H1 (cell line): ENCODE results near the gene OR2H2. TPM values are rescaled to one million over a fixed set of nuclear protein-coding genes. Genes with fewer than 3 reads are reported as not detected.

Source experiments
- CTCF ChIA-PET: fragments of 300-600 bp; sonication (Branson Sonifier 250); formaldehyde crosslinking; loops from one replicate; lab custom pipeline; 2021; ENCODE audit not compliant: partially characterized antibody; lab: Charles Lee
- POLR2A ChIA-PET: fragments of 300-600 bp; sonication (Branson Sonifier 250); formaldehyde crosslinking; loops from one replicate; lab custom pipeline; 2021; ENCODE audit warnings: inconsistent platforms; ENCODE audit not compliant: partially characterized antibody; lab: Charles Lee
- DNase-seq, 2 experiments: peaks; one replicate each; pipeline versions ENCODE4 v3.0.0 to v3.0.0-alpha.2; 2010 to 2022; ENCODE audit warnings: low spot score in 2 of 2, low read depth in 1 of 2, mixed read lengths in 1 of 2
- FAIRE-seq: peaks from 2 replicates; lab custom pipeline; 2011; peaks lifted over from hg19 to GRCh38; lab: Jason Lieb, UNC
- H2AFZ ChIP-seq: 2 replicates; pipeline ENCODE4 v1.8.1; 2012; ENCODE audit warnings: low read length, inconsistent platforms
- H2AK5ac ChIP-seq: 2 replicates; pipeline ENCODE4 v1.6.1; 2013; ENCODE audit warnings: low read depth, low read length
- H2BK120ac ChIP-seq: replicated peaks from 2 replicates; pipeline ENCODE3; 2013; ENCODE audit warnings: low read depth, low read length, inconsistent platforms
- H2BK12ac ChIP-seq: 2 replicates; pipeline ENCODE4 v1.6.1; 2013; ENCODE audit warnings: low read depth, low read length
- H2BK15ac ChIP-seq: 2 replicates; pipeline ENCODE4 v1.6.1; 2013; ENCODE audit warnings: low read length
- H2BK20ac ChIP-seq: 2 replicates; pipeline ENCODE4 v1.6.1; 2013; ENCODE audit warnings: low read length
- H2BK5ac ChIP-seq: 2 replicates; pipeline ENCODE4 v1.6.1; 2013; ENCODE audit warnings: low read depth, low read length
- H3K14ac ChIP-seq: 2 replicates; pipeline ENCODE4 v1.6.1; 2013; ENCODE audit warnings: inconsistent platforms; ENCODE audit not compliant: insufficient read length
- H3K18ac ChIP-seq: 2 replicates; pipeline ENCODE4 v1.6.1; 2013; ENCODE audit warnings: low read length; ENCODE audit errors: extremely low read depth
- H3K23ac ChIP-seq: 2 replicates; pipeline ENCODE4 v1.6.1; 2013; ENCODE audit warnings: inconsistent platforms; ENCODE audit not compliant: insufficient read length
- H3K23me2 ChIP-seq: 2 replicates; pipeline ENCODE4 v1.6.1; 2013; ENCODE audit warnings: low read depth, low read length
- H3K27ac ChIP-seq: 2 replicates; pipeline ENCODE4 v1.6.1; 2011; ENCODE audit warnings: low read depth, low read length, inconsistent platforms
- H3K27me3 ChIP-seq, 4 experiments: replicated peaks in 1 of 4; 1 replicate in 1 of 4; 2 replicates in 3 of 4; pipeline versions ENCODE4 v1.6.1 to v1.8.1; 2011 to 2013; ENCODE audit warnings: low read length in 3 of 4, mild to moderate bottlenecking in 3 of 4, inconsistent platforms in 2 of 4, mixed read lengths in 2 of 4, moderate library complexity in 1 of 4; ENCODE audit not compliant: control insufficient read depth in 3 of 4, insufficient read depth in 3 of 4; ENCODE audit errors: extremely low read depth in 1 of 4
- H3K36me3 ChIP-seq, 4 experiments: 2 replicates each; pipeline versions ENCODE4 v1.6.1 to v1.8.1; 2011 to 2013; ENCODE audit warnings: mild to moderate bottlenecking in 4 of 4, low read length in 3 of 4, moderate library complexity in 2 of 4, control low read depth in 1 of 4, inconsistent platforms in 1 of 4; ENCODE audit not compliant: insufficient read depth in 4 of 4, control insufficient read depth in 2 of 4
- H3K4ac ChIP-seq: replicated peaks from 2 replicates; pipeline ENCODE3; 2013; ENCODE audit warnings: low read length, low read depth, mixed read lengths, inconsistent platforms; ENCODE audit not compliant: insufficient read length
- H3K4me1 ChIP-seq, 4 experiments: replicated peaks in 1 of 4; 1 replicate in 1 of 4; 2 replicates in 3 of 4; pipeline versions ENCODE4 v1.6.1 to v1.8.1; 2011 to 2013; ENCODE audit warnings: low read length in 3 of 4, inconsistent platforms in 2 of 4, mixed read lengths in 1 of 4; ENCODE audit not compliant: insufficient read depth in 4 of 4, control insufficient read depth in 3 of 4
- H3K4me2 ChIP-seq, 2 experiments: 2 replicates each; pipeline versions ENCODE4 v1.6.1 to v1.8.1; 2011 to 2013; ENCODE audit warnings: low read depth in 2 of 2, low read length in 2 of 2, control low read depth in 1 of 2, inconsistent platforms in 1 of 2, mild to moderate bottlenecking in 1 of 2; ENCODE audit not compliant: insufficient read depth in 1 of 2
- H3K4me3 ChIP-seq, 4 experiments: fragments of 200-600, 300-600 bp in 1 of 4; sonication (generic), shearing (Covaris generic), sonication (Bioruptor Twin) in 1 of 4; 2 replicates each; pipeline versions ENCODE4 v1.5.1 to v1.8.1; 2011 to 2016; ENCODE audit warnings: low read length in 4 of 4, low read depth in 3 of 4, control low read depth in 2 of 4, inconsistent platforms in 2 of 4, mild to moderate bottlenecking in 2 of 4, mixed read lengths in 1 of 4, moderate library complexity in 1 of 4; ENCODE audit not compliant: insufficient read depth in 2 of 4; ENCODE audit errors: extremely low read depth in 1 of 4
- H3K56ac ChIP-seq: replicated peaks from 2 replicates; pipeline ENCODE3; 2013; ENCODE audit warnings: low read depth, mild to moderate bottlenecking, mixed read lengths, low read length, inconsistent platforms; ENCODE audit not compliant: insufficient read length
- H3K79me1 ChIP-seq: 2 replicates; pipeline ENCODE4 v1.6.1; 2013; ENCODE audit warnings: low read depth, low read length, control low read depth
- H3K79me2 ChIP-seq, 2 experiments: 2 replicates each; pipeline versions ENCODE4 v1.6.1 to v1.8.1; 2012 to 2013; ENCODE audit warnings: low read length in 2 of 2, mild to moderate bottlenecking in 2 of 2, inconsistent platforms in 1 of 2; ENCODE audit not compliant: insufficient read depth in 2 of 2, control insufficient read depth in 1 of 2
- H3K9ac ChIP-seq, 4 experiments: replicated peaks in 1 of 4; 1 replicate in 1 of 4; 2 replicates in 3 of 4; pipeline versions ENCODE4 v1.6.1 to v1.8.1; 2011 to 2013; ENCODE audit warnings: low read depth in 3 of 4, low read length in 3 of 4, control low read depth in 2 of 4, mild to moderate bottlenecking in 2 of 4, moderate library complexity in 2 of 4, inconsistent platforms in 1 of 4; ENCODE audit errors: extremely low read depth in 1 of 4
- H3K9me3 ChIP-seq, 2 experiments: 2 replicates each; pipeline versions ENCODE4 v1.6.1 to v1.8.1; 2012 to 2013; ENCODE audit warnings: mild to moderate bottlenecking in 2 of 2, moderate library complexity in 2 of 2, control low read depth in 1 of 2, inconsistent platforms in 1 of 2, low read depth in 1 of 2, low read length in 1 of 2, mixed read lengths in 1 of 2; ENCODE audit not compliant: insufficient read depth in 2 of 2
- H4K20me1 ChIP-seq, 2 experiments: replicated peaks in 1 of 2; 2 replicates each; pipeline versions ENCODE3 to v1.8.1; 2011 to 2013; ENCODE audit warnings: inconsistent platforms in 2 of 2, low read length in 2 of 2, mild to moderate bottlenecking in 1 of 2; ENCODE audit not compliant: insufficient read depth in 2 of 2, control insufficient read depth in 1 of 2
- H4K5ac ChIP-seq: 2 replicates; pipeline ENCODE4 v1.6.1; 2013; ENCODE audit warnings: low read length, low read depth, mixed read lengths, inconsistent platforms; ENCODE audit not compliant: insufficient read length
- H4K8ac ChIP-seq: 2 replicates; pipeline ENCODE4 v1.8.0; 2013; ENCODE audit warnings: mild to moderate bottlenecking, moderate library complexity, low read length, inconsistent platforms; ENCODE audit not compliant: insufficient read depth; ENCODE audit errors: extremely low read depth
- H4K91ac ChIP-seq: replicated peaks from 2 replicates; pipeline ENCODE3; 2013; ENCODE audit warnings: low read length, mixed read lengths, inconsistent platforms; ENCODE audit not compliant: insufficient read length
- ASH2L ChIP-seq: fragments of 200-600, 300-600 bp; sonication (generic); IDR thresholded peaks from one replicate; pipeline ENCODE4 v1.7.1; 2017; ENCODE audit warnings: low read length
- FOSL1 ChIP-seq: IDR thresholded peaks from 2 replicates; pipeline ENCODE4 v1.6.1; 2011; ENCODE audit warnings: mild to moderate bottlenecking, low read depth, low read length, moderate library complexity; ENCODE audit not compliant: insufficient read depth
- RXRA ChIP-seq: IDR thresholded peaks from 2 replicates; pipeline ENCODE4 v1.6.1; 2011; ENCODE audit warnings: low read depth, mild to moderate bottlenecking, low read length, moderate library complexity; ENCODE audit not compliant: insufficient read depth
- WGBS, 2 experiments: shearing (Covaris generic) in 1 of 2; methylation state at CpG; one replicate each; pipeline versions ENCODE4 v1.1.6 to v1.1.7; 2013 to 2015; ENCODE audit warnings: low lambda C conversion rate in 2 of 2, mixed read lengths in 2 of 2, inconsistent platforms in 1 of 2, low coverage in 1 of 2, missing lambda C conversion rate in 1 of 2; ENCODE audit not compliant: insufficient replicate concordance in 2 of 2, insufficient coverage in 1 of 2, insufficient read length in 1 of 2; ENCODE audit errors: extremely low coverage in 1 of 2, missing lambda C conversion rate in 1 of 2; 5-methylcytosine and 5-hydroxymethylcytosine counted together
- polyA plus RNA-seq, 7 experiments: library from polyadenylated mRNA; depleted of rRNA in 3 of 7; stranded (reverse) in 5 of 7; unstranded in 2 of 7; fragments of >200 nt in 5 of 7; fragments of 200-250 nt in 2 of 7; gene quantifications; 1 replicate in 5 of 7; 2 replicates in 1 of 7; 4 replicates in 1 of 7; pipeline versions ENCODE4 v1.2.1 to v1.2.3, GENCODE V29; 2011 to 2013; ENCODE audit warnings: missing spikeins in 2 of 7, mixed read lengths in 2 of 7
- total RNA-seq: library from RNA; stranded (reverse); fragmentation: NEBNext Ultra II Directional; extraction: Animal tissue kit (Norgen Biotek cat#: 25700); gene quantifications from 2 replicates; pipeline ENCODE4 v1.2.1, GENCODE V29; 2021

OR2H2 gene
- total and polyA plus RNA-seq, 2 of the 8 experiments (the other 6 are each of a cell fraction or from before 2014, with no cell fraction given) = not detected

GRCh38 chr6:29577544-29577943, 7.4 kb upstream of the OR2H2 start:
- Histone ChIP-seq H4K20me1 (no peaks in the 10 kb centered on the region), H3K27me3 (no peaks in the 10 kb centered on the region), H2AK5ac (no peak overlapping the region), H3K4ac (no peak overlapping the region), H3K27ac (no peak overlapping the region), H3K56ac (no peak overlapping the region), H2AFZ (no peak overlapping the region), H3K4me3 (no peak overlapping the region), H2BK5ac (no peak overlapping the region), H3K4me1 (no peaks in the 10 kb centered on the region), H3K9ac (no peak overlapping the region), H3K79me2 (no peaks in the 10 kb centered on the region), H3K36me3 (no peaks in the 10 kb centered on the region), H4K91ac (no peak overlapping the region), H4K8ac (no peak overlapping the region), H3K9me3 (no peaks in the 10 kb centered on the region), H3K18ac (no peak overlapping the region), H3K4me2 (no peak overlapping the region), H3K23ac (no peak overlapping the region), H3K79me1 (no peaks in the 10 kb centered on the region), H2BK120ac (no peak overlapping the region), H2BK20ac (no peak overlapping the region), H3K23me2 (no peaks in the 10 kb centered on the region), H2BK15ac (no peak overlapping the region), H3K14ac (no peak overlapping the region), H2BK12ac (no peak overlapping the region), H4K5ac (no peak overlapping the region)
- FAIRE-seq (no peak), DNase-seq (no peak)
- POLR2A ChIA-PET = interaction anchor here (0.8 to 2.7 kb wide), 4 partner anchors 11 to 203 kb away, joined by 3 to 8 read pairs (median 3); partner anchors contain the start of genes GABBR1 and OR12D3
- WGBS, 2 experiments = 91% methylated on average over 7 of the region's 7 CpGs; no CpG with 5 or more reads in 1 of the 2 experiments
- TF ChIP-seq RXRA (no peak), ASH2L (no peak), FOSL1 (no peak)
- CTCF ChIA-PET = interaction anchor here (0.8 to 3.9 kb wide), 5 partner anchors 10 to 201 kb away, joined by 3 to 27 read pairs (median 5); no protein-coding TSS in a partner anchor
